CD4-positive, alpha-beta T cell treated with Interleukin-12 subunit alpha and Interleukin-12 subunit beta, for 1 hour (primary cell): ENCODE results near the gene SCYL3.
"Not testable (repeated sequence)": the region's sequence is repeated elsewhere in the genome, so short reads cannot be mapped to it uniquely, and the experiment has no call there.

Source experiments
- DNase-seq: peaks from one replicate; pipeline ENCODE4 v3.0.0-alpha.2; 2020

Gene SCYL3

GRCh38 chr1:169899519-169900217 is 6.0 kb upstream of the SCYL3 start:
- DNase-seq, result no peak

GRCh38 chr1:169896013-169896412 is 2.3 kb upstream of the SCYL3 start:
- no peak for DNase-seq

GRCh38 chr1:169894424-169895145 is 889 bp upstream of the SCYL3 start:
- DNase-seq, result no peak

GRCh38 chr1:169892927-169893644 is 610 bp downstream of the SCYL3 start:
- peak; percentile 14 for DNase-seq

GRCh38 chr1:169892176-169892926 is 1.3 kb downstream of the SCYL3 start:
- DNase-seq, result no peak

- DNase-seq, result no peak
Observed at GRCh38 chr1:169891539-169891885, 2.2 kb downstream of the SCYL3 start.

GRCh38 chr1:169890761-169891538 is 2.7 kb downstream of the SCYL3 start:
- DNase-seq, result peak; percentile 67

GRCh38 chr1:169889871-169890270 is 3.8 kb downstream of the SCYL3 start:
- no peak for DNase-seq

GRCh38 chr1:169886931-169887330 is 6.8 kb downstream of the SCYL3 start:
- DNase-seq, result no peak

- DNase-seq, result no peak
Observed at GRCh38 chr1:169886422-169886821, 7.3 kb downstream of the SCYL3 start.

GRCh38 chr1:169885207-169885606 is 8.5 kb downstream of the SCYL3 start:
- DNase-seq, result no peak

- DNase-seq, result no peak
Observed at GRCh38 chr1:169884634-169885033, 9.1 kb downstream of the SCYL3 start.

- DNase-seq, result no peak
Observed at GRCh38 chr1:169882039-169882511, 11.6 kb downstream of the SCYL3 start.

- no peak for DNase-seq
Observed at GRCh38 chr1:169879034-169879840, 14.5 kb downstream of the SCYL3 start.

- no peak for DNase-seq
Observed at GRCh38 chr1:169878498-169878897, 15.2 kb downstream of the SCYL3 start.

GRCh38 chr1:169877800-169878491 is 15.8 kb downstream of the SCYL3 start:
- no peak for DNase-seq

- no peak for DNase-seq
Observed at GRCh38 chr1:169874229-169874628, 19.5 kb downstream of the SCYL3 start.

- no peak for DNase-seq
Observed at GRCh38 chr1:169873582-169874199, 20.0 kb downstream of the SCYL3 start.

- no peak for DNase-seq
Observed at GRCh38 chr1:169872906-169873305, 20.8 kb downstream of the SCYL3 start.

- not testable (repeated sequence) for DNase-seq
Observed at GRCh38 chr1:169871988-169872387, 21.7 kb downstream of the SCYL3 start.
